ENCODE measurements around the gene SENP1.
A peak's percentile ranks its signal among the peaks of the same experiment; 100 is the strongest.

SENP1 gene

DNA sequence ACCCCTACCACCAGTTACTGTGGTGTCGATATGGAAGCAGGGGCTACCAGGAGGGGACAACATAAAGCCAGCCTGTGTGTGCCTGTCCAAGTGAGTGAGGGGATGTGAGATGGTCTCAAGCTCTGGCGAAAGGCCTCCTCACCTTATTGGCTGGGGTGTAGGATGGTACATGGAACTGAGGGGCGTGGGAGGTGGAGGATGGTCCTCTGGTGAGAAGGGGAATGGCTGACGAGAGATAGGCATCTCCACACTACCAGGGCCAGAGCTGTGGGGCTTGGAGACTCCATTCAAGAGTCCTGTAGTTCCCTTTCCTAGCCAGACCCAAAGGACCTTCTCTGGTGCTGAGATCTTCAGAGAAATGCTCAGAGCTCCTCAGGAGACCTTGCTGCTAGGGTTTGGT lies 69.1 kb downstream of the SENP1 start:
- DNase-seq (ENCODE audit: low spot score), result no peak

DNA sequence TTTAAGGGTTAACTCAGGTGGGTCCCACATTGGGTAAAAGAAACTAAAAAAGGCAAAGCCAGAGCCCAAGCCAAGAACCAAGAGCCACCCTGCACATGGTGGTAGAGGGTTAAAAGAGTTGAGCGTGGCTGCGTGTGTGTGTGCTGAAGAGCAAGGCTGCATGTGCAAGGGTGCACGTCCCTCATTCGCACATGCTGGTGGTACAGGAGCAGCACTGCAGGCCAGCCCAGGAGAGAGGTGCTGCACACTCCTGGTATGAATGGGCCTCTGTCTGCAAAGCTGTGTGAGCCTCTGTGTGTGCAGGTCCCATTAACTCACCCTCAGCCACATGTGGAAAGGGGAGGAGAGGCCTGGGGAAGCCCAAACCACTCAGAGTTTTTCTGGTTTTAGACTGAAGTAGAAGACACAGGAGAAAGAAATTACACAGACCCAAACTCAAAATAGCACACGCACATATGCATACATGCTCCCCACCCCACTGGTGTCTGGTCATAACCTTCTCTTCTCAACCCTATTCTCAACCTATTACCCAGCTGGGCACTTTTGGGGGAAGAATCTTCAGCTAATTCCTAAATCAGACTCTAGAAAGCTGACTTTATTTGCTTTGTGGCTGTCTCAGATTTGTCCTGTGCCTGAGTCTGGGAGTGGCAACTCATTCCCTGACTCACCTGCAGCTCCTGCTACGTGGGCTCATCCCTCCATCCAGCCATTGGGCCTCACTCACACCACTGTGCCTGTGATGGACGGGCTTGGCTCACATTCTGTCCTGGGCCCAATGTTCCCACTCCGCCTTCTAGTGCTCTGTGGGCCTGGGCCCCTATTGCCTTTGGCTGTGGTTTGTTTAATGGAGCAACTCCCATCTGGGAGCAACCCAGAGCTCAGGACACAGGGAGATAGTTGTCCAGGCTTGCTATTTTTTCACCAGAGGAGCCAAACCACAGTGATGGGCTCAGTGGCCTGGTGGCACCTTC lies 70.8 kb downstream of the SENP1 start:
- DNase-seq (ENCODE audit: low spot score), result no peak

- DNase-seq (ENCODE audit: low spot score), result no peak
Observed at GRCh38 chr12:48033451-48033850, 72.4 kb downstream of the SENP1 start.

GRCh38 chr12:48032597-48032996 lies 73.3 kb downstream of the SENP1 start:
- DNase-seq (ENCODE audit: low spot score), result no peak

GRCh38 chr12:48031135-48031960 lies 74.5 kb downstream of the SENP1 start:
- DNase-seq (ENCODE audit: low spot score), result no peak

- no peak for DNase-seq (ENCODE audit: low spot score)
Observed at GRCh38 chr12:48030173-48030650, 75.7 kb downstream of the SENP1 start.

- DNase-seq (ENCODE audit: low spot score), result no peak
Observed at GRCh38 chr12:48029491-48030172, 76.2 kb downstream of the SENP1 start.

GRCh38 chr12:48028541-48029431 lies 77.1 kb downstream of the SENP1 start:
- no peak for DNase-seq (ENCODE audit: low spot score)

- DNase-seq (ENCODE audit: low spot score), result peak; percentile 84
Observed at GRCh38 chr12:48027183-48028002, 78.5 kb downstream of the SENP1 start.

GRCh38 chr12:48026060-48026827 lies 79.6 kb downstream of the SENP1 start:
- no peak for DNase-seq (ENCODE audit: low spot score)

GRCh38 chr12:48025281-48025680 lies 80.6 kb downstream of the SENP1 start:
- DNase-seq (ENCODE audit: low spot score), result no peak

DNA sequence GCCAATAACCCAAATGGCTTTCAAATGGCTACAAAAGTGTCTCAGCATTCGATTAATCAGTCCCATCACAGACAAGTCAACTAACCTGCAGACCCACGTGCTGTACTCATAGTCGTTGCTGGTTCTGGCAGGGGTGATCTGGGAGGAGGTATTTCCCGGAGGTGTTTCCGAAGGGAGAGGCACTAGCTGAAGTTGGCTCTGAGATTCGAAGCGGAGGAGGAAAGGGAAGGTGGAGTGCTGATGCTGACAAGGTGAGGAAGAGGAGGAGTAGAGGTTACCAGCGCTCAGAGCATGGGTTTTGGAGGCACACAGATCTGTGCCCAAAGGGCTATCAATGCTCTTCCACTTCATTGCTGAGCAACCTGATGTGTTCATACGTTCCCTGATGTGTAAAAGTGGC lies 81.1 kb downstream of the SENP1 start:
- DNase-seq (ENCODE audit: low spot score), result no peak

- no peak for DNase-seq (ENCODE audit: low spot score)
Observed at GRCh38 chr12:48023386-48023785, 82.5 kb downstream of the SENP1 start.

- no peak for DNase-seq (ENCODE audit: low spot score)
Observed at GRCh38 chr12:48022676-48023385, 83.0 kb downstream of the SENP1 start.

DNA sequence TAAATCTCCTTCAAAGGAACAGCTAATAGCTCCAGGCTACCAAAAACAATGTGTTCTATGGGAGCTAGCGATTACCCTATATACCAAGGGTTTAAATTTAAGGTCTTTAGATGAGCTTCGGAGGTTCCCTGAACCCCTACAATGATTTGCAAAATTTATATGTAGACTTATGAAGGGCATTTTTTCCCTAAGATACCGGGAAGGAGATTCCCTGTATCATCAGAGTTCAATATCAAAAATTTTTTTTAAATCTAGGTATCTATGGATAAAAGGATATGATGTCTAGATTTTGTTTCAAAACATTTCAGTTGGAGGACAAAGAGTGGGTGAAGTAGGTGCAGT lies 83.7 kb downstream of the SENP1 start:
- no peak for DNase-seq (ENCODE audit: low spot score)

DNA sequence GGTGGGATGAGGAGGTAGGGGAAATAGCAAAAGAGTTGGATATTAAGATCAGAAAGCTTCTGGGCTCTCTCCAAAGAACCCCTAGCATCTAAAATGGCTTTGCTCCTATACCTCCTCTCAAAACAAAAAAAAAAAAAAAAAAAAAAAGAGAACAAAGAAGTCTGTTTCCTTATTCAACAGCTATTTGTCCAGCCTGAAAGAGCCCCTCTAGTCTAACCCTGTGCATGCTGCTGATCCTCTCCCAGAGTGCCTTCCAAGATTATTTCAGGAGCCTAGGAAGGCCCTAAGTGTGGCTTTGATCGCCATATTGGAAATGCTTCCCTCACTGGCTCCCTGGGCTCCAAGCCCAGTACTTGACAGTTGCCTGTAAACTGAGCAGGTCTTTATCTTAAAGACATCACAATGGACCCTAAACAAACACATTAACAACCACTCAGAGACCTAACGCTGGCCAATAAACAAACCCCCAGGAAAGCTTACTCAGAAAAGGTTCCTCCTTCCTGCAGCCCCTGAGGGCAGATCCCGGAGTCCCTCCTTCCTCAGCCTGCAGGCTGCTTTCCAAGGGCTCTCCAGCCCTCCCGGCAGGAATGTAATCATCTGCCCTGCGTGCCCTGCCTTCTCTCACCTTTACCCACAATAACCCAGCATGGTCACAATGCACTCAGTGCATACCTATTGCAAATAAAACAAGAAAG lies 84.2 kb downstream of the SENP1 start:
- peak; percentile 75 for DNase-seq (ENCODE audit: low spot score)

DNA sequence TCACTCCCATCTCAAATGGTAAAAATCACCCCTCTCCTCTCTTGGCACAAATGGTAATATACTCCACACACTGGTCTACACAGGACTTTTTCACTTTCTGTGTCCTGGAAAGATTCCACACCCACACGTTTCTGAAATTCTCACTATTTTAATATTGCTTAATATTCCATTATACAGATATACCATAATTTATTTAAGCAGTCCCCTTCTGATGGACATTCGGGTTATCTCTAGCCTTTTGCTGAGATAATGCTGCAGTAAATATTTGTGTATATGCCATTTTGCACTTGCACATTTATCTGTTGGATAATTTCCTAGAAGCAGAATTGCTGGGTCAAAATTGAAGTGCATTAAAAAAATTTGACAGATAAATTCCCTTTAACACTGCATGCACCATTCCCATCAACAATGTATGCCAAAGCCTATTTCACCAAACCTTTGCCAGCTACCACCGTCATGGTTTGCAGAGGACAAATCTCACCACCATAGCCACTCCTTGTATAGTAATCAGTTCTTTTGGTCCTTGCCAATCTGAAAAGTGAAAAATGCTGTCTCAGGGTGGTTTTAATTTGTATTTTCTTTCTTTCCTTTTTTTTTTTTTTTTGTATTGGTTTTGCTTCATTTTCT lies 86.1 kb downstream of the SENP1 start:
- DNase-seq (ENCODE audit: low spot score), result no peak

DNA sequence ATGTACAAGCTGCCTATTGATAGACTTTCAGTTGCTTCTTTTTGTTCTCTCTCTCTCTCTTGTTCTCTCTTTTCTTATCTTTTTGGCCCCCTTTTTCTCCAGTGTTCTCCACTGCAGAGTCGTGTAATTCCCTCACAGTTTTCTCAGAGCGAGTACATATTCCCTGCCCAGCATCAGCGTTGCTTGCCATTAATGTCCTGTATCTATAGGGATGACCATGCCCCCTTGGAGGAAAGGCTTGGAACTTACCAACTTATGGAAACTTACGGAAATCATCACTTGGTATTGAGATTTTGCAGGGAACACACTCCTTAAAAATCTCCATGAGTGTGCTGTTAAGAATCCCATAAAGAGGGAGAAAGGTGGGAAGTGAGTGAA lies 87.3 kb downstream of the SENP1 start:
- DNase-seq (ENCODE audit: low spot score), result no peak

Data from ecto neural progenitor cell (in vitro differentiated cells).